ENCODE measurements around the gene KMT2D.

DNA sequence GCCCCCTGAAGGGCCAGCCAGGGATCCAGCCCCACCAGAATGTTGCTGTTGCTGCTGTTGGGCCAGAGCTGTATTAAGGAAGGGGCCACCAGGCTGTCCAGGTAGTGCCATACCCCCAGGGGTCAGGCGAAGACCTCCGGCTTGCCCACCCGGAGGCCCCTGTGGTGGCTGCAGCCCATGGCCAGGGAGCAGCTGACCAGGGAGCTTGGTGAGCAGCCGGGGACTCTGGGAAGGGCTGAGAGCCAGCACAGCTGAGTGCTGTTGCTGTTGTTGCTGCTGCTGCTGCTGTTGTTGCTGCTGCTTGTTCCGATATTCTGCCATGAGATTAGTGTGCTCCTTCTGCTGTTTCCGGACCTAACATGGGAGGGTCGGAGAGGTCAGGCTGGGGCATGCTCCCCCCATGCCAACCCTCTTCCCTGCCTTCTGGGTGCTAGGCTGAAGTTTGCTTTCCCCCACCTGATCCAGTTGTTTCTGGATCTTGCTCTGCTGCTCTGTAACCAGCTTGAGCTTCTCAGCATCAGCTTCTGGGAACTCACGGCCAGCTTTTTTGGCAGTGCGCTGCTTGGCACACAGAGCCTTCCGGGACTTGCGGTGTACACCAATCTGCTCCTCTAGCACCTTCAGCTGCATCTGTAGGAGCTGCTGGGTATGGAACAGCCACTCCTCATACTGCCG is 26.8 kb downstream of the KMT2D start:
- no peak for TF ChIP-seq PAX5 (IDR thresholded peaks at IDR 0.05; ENCODE audit: borderline replicate concordance, low read depth, low read length)
- TF ChIP-seq EZH2 (IDR thresholded peaks at IDR 0.05; ENCODE audit: borderline replicate concordance, control insufficient read depth, low read depth, low read length), result no peak
- no peak for TF ChIP-seq NR2C2 (IDR thresholded peaks at IDR 0.05; ENCODE audit: borderline replicate concordance, control insufficient read depth, insufficient read length, low read depth)
- no peak for TF ChIP-seq TARDBP (IDR thresholded peaks at IDR 0.05; ENCODE audit: borderline replicate concordance)

Data from GM12878 (cell line).